ENCODE measurements around the gene ADO. TPM values are rescaled to one million over a fixed set of nuclear protein-coding genes. Genes with fewer than 3 reads are reported as not detected.

Gene ADO
- total RNA-seq, 1 experiment from 2014 or later: 26.2 TPM

GRCh38 chr10:62805231-62806099 is 945 bp downstream of the ADO start:
- no peak overlapping the region for H2AFZ ChIP-seq (ENCODE audit: low read depth, low read length, poor library complexity, severe bottlenecking)

More at GRCh38 chr10:62805231-62806099, 945 bp downstream of the ADO start:
- no peaks in the 10 kb centered on the region for H3K9me3 ChIP-seq (ENCODE audit: control insufficient read depth in 1 of 2, insufficient read depth in 1 of 2, low read depth in 1 of 2, low read length in 2 of 2)
- TF ChIP-seq SIN3A (IDR thresholded peaks at IDR 0.05; ENCODE audit: low read depth) (no peak; the same call in 1 of the 2 replicates), TCF7L2 (IDR thresholded peaks at IDR 0.05; ENCODE audit: borderline replicate concordance, extremely low read depth, insufficient read depth, insufficient read length) (no peak), EGR1 (IDR thresholded peaks at IDR 0.05; ENCODE audit: low read depth) (no peak), ZFX (IDR thresholded peaks at IDR 0.05) (peak; percentile 83), RAD21 (IDR thresholded peaks at IDR 0.05; ENCODE audit: low read depth) (no peak), CBX3 (IDR thresholded peaks at IDR 0.05; ENCODE audit: low read depth) (0 out of 2 replicates have a peak, but pooled peaks have one; percentile 3), CTCF (IDR thresholded peaks at IDR 0.05 in 2 of 3, conservative IDR thresholded peaks at IDR 0.05 in 1 of 3; ENCODE audit: borderline replicate concordance in 1 of 3, insufficient read depth in 1 of 3, low read depth in 2 of 3, low read length in 2 of 3) (no peak), POLR2A (IDR thresholded peaks at IDR 0.05; ENCODE audit: borderline replicate concordance, extremely low read depth, insufficient read depth, insufficient read length) (peak; percentile 32), CEBPB (IDR thresholded peaks at IDR 0.05; ENCODE audit: low read depth) (no peak)
- H3K27me3 ChIP-seq (ENCODE audit: insufficient read depth, low read length): no peaks in the 10 kb centered on the region
- peaks cover 4 to 16% of the 10 kb centered on the region in 2 experiments; a peak in 3 of 4 replicates for H3K4me1 ChIP-seq (ENCODE audit: control insufficient read depth in 1 of 2, insufficient read depth in 2 of 2, low read length in 2 of 2)
- peaks cover 40% of the 10 kb centered on the region for H3K79me2 ChIP-seq (ENCODE audit: insufficient read depth, low read length)
- intact Hi-C loops (cut with micrococcal nuclease): no loop called here
- peak overlapping the region; percentile 92 for H3K4me2 ChIP-seq (ENCODE audit: low read length)
- DNase-seq (ENCODE audit: low read depth, low spot score) (no peak), ATAC-seq (peak; percentile 41)
- peak overlapping the region; percentile 90 for H3K27ac ChIP-seq (ENCODE audit: low read depth, low read length)
- H3K9me2 ChIP-seq (ENCODE audit: insufficient read depth): no peaks in the 10 kb centered on the region
- RAD21 ChIA-PET (ENCODE audit: low non-redundant PET in 1 of 2, low total read pairs in 2 of 2, uncharacterized antibody in 2 of 2, unreplicated experiment in 2 of 2): no interaction called here
- H3K4me3 ChIP-seq (replicated peaks in 1 of 2; ENCODE audit: low read depth in 1 of 2, low read length in 2 of 2): peak overlapping the region; percentile 71 to 90
- CTCF ChIA-PET: interaction anchor here (1.7 to 2.1 kb wide), 2 partner anchors 11 to 13 kb away, joined by 4 to 5 read pairs; partner anchors contain the start of gene EGR2
- peak overlapping the region; percentile 84 for H3K9ac ChIP-seq (ENCODE audit: low read length)
- H4K20me1 ChIP-seq (ENCODE audit: insufficient read depth): peaks cover 11% of the 10 kb centered on the region; the same call in 1 of the 2 replicates
- no TSS peak for BruUV-seq (replicated peaks)
- POLR2A ChIA-PET: interaction anchor here (1.1 to 2.1 kb wide), 2 partner anchors 11 to 13 kb away, joined by 5 to 9 read pairs; partner anchors contain the start of gene EGR2
- no peaks in the 10 kb centered on the region; a peak in 1 of 4 replicates for H3K36me3 ChIP-seq (ENCODE audit: control insufficient read depth in 1 of 2, insufficient read depth in 2 of 2, low read length in 2 of 2)
